Amniotic epithelial cell (primary cell): Measurements from ENCODE around the gene TMEM52B.
"Not testable (repeated sequence)": the region's sequence is repeated elsewhere in the genome, so short reads cannot be mapped to it uniquely, and the experiment has no call there.

ENCODE experiments used
- DNase-seq: peaks from one replicate; pipeline ENCODE4 v3.0.0-alpha.2; 2010; ENCODE audit warnings: low read depth

TMEM52B gene

GRCh38 chr12:10171973-10172728, 6.7 kb upstream of the TMEM52B start, which contains the start of gene OLR1:
Gene OLR1 (minus strand): TSS chr12:10172132. CDS start chr12:10172077, 55 bp downstream.
- DNase-seq: peak; percentile 69

DNA sequence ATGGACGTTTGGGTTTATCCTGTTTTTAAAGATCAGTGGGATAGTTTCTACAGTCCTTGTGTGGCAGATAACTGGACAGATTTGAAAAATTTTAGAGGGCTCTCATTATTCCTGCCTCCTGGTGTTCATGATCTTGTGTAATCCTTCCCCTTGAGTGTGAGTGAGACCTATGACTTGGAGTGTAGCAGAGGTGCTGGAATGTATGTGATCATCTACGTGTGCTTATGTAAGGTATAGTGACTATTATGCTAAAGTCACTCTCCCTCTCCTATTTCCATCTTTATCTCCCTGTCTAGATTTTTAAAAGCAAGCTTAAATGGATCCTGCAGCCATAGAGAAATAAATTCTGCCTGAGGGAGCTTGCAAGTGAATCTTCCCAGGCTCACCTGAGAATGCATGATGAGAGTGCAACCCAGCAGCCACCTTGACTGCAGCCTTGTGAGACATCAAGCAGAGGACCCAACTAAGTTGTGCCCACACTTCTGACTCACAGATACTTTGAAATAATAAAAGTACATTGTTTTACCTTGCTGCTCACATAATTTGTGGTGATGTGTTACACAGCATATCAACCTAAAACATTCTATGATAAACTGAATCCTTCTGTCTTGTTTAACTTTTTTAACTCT, 3.7 kb upstream of the TMEM52B start:
- DNase-seq: no peak

GRCh38 chr12:10175846-10176636, 2.8 kb upstream of the TMEM52B start:
- no peak for DNase-seq

DNA sequence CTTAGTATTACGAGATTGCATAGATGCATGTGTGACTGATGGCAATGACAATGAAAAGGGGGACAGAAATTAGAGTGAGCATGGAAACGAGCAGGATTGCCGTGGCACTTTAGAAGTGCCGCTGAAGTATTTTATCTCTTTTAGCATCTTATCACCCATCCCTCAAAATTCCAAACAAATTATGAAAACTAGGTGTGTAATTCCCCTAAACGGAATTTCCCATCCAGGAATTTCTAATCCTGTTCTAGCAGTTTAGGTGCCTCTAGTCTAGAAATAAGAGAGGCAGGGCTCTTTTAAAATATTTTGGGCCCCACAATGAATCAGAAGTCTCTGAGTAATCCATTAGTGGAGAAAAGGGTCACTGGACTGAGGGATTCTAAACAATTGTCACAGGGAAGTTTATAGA, 947 bp downstream of the TMEM52B start:
- DNase-seq: no peak

DNA sequence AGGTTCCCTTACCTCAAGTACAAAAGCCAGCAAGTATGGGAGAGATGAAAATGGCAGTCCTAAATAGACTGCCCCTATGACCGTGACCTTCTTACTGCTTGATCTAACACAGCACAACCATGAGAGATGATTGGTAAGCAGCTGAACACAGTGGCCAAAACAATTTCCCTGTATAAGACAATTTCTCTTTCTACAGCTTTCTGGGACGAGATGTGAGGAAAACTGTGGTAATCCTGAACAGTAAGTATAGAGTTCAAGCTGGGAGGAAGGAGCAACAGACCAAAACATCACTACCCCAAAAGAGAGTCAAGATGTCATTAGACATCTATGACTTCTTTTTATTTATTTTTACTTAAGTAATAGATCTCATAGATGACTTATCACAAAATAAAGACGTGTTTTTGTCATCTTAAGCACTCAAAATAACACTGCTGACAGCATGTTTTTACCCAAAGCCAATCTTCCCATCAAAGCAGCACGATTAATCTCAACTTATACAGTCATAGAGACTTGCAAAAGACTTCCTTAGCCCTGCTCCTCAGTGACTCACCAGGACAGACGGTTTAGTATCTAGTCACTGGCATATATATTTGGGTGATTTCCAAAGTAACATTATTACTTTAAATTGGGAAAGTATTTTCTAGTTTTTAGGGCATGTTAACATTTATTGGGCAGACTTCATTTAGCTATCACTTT, 3.7 kb downstream of the TMEM52B start:
- DNase-seq: peak; percentile 92

DNA sequence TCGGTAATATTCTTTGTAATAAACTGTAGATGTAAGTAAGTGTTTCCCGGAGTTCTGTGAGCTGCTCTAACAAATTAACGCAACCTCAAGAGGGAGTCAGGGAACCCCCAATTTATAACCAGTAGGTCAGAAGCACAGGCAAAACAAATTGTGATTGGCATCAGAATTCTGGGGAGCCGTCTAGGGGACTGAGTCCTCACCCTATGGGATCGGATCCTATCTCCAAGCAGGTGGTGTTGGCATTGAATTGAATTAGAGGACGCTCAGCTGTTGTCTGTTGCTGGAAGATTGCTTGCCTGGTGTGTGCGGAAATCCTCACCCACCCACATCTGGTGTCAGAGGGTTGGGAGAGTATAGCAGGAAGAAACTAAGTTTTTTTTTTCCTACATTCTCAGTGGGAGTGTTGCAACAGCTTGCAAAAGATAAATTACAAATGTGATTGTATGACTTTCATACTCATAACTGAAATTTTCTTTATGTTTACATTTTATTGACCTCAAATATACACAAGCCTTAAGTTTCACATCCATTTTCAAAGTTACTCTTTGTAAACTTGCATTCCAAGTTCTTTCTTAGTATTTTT, 5.5 kb downstream of the TMEM52B start:
- DNase-seq: peak; percentile 93

DNA sequence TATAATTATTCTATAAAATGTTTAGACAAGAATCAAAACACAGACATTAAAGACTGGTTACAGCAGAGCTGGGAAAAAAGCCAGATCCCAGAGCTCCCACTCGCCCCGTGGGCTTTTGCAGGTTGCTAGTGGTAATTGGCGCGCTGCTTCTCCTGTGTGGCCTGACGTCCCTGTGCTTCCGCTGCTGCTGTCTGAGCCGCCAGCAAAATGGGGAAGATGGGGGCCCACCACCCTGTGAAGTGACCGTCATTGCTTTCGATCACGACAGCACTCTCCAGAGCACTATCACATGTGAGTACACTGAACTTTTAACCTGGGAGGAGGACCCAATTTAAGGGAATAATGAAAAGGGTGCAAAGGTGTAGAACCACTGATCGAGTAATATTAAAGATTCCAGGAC, 7.5 kb downstream of the TMEM52B start:
- no peak for DNase-seq

GRCh38 chr12:10186958-10187357, 8.1 kb downstream of the TMEM52B start:
- not testable (repeated sequence) for DNase-seq

DNA sequence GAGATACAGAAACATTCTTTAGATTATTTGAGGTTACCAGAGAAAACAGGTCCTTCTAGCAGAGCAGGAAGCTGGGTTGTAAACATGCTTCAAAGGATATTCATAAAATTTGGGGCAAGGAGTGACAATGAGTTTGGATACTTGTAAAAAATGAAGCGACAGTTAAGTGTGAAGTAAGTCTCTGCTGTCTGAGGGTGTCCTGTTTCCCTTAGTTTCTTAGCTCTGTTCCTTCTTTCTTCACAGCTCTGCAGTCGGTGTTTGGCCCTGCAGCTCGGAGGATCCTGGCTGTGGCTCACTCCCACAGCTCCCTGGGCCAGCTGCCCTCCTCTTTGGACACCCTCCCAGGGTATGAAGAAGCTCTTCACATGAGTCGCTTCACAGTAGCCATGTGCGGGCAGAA, 10.8 kb downstream of the TMEM52B start:
- peak; percentile 71 for DNase-seq

DNA sequence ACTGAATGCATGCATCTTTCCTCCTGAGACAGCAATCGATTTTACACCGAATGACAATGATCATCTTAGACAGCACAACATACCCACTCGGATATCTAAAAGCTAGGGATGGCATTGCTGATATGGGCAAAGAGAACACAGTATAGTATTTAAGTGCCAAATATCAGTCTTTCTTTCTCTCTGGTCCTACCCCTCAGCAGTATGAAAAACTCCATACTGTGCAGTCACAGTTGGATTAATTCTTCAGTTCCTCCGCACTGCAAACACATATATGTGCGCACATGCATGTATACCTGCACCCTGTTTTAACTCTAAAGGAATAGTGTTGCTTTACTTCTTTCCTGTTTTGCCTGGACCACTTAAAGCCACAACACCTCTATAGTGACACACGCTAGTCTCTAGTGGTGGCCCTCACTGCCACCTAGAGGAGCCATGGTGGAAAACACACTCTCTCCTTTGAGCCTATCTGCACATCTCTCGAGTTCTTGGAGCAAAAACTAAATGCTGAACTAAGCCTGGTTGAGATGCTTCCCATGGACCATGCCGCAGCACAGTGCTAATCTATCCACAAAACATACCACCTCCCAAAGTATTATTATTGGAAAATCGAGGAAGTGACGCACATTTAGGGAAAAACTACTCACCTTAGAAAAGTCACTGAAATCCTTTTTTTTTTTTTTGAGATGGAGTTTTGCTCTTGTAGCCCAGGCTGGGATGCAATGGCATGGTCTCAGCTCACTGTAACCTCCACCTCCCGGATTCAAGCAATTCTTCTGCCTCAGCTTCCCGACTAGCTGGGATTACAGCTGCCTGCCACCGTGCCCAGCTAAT, 11.9 kb downstream of the TMEM52B start:
- DNase-seq: peak; percentile 67

GRCh38 chr12:10191865-10192264, 13.0 kb downstream of the TMEM52B start:
- DNase-seq: peak; percentile 62

DNA sequence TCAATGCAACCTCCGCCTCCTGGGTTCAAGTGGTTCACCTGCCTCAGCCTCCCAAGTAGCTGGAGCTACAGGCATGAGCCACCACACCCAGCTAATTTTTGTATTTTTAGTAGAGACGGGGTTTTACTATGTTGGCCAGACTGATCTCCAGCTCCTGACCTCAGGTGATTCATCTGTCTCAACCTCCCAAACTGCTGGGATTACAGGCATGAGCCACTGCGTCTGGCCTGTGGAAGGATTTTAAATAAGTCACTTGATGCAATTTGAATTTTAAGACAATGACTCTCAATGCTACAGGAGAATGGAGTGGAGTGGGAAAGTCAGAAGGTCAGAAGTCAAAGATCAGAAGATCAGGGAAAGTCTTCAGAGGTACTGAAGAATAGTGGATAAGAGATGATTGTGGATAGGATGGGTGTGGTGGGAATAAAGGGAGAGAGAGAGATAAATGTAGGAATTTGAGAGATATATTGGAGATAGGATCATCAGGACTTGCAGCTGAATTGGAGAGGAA, 15.4 kb downstream of the TMEM52B start:
- DNase-seq: peak; percentile 47

- no peak for DNase-seq
These were observed 17.4 kb downstream of the TMEM52B start for GRCh38 chr12:10196210-10196609.

- no peak for DNase-seq
These were observed 19.0 kb downstream of the TMEM52B start for GRCh38 chr12:10197879-10198278.

DNA sequence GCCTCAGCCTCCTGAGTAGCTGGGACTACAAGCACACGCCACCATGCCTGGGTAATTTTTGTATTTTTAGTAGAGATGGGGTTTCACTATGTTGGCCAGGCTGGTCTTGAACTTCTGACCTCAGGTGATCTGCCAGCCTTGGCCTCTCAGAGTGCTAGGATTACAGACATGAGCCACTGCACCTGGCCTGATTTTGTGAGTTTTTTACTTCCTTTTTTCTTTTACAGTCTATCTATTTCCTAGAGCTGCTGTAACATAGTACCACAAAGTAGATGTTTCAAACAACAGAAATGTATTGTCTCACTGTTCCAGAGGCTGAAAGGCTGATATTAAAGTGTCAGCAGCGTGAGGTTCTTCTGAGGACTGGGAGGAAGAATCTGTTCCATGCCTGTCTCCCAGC, 25.7 kb downstream of the TMEM52B start:
- not testable (repeated sequence) for DNase-seq

- peak; percentile 84 for DNase-seq
These were observed 26.5 kb downstream of the TMEM52B start for GRCh38 chr12:10205220-10205807.

GRCh38 chr12:10207136-10207535, 28.3 kb downstream of the TMEM52B start:
- DNase-seq: no peak

GRCh38 chr12:10210225-10210624, 31.4 kb downstream of the TMEM52B start:
- DNase-seq: no peak

- no peak for DNase-seq
These were observed 32.5 kb downstream of the TMEM52B start for GRCh38 chr12:10211101-10211939.
